Measurements from ENCODE around the gene ATP5ME.
"Not testable (repeated sequence)": the region's sequence is repeated elsewhere in the genome, so short reads cannot be mapped to it uniquely, and the experiment has no call there.

The ATP5ME gene

GRCh38 chr4:704971-705277 is 30.8 kb upstream of the ATP5ME start:
- DNase-seq, result no peak

GRCh38 chr4:704198-704891 is 30.3 kb upstream of the ATP5ME start:
- DNase-seq, result no peak

GRCh38 chr4:703336-704197 is 29.5 kb upstream of the ATP5ME start:
- DNase-seq, result no peak

- no peak for DNase-seq
Observed at GRCh38 chr4:702618-703048, 28.6 kb upstream of the ATP5ME start.

GRCh38 chr4:700587-701264 is 26.6 kb upstream of the ATP5ME start:
- DNase-seq, result no peak

GRCh38 chr4:699816-700580 is 25.9 kb upstream of the ATP5ME start:
- DNase-seq, result no peak

- DNase-seq, result not testable (repeated sequence)
Observed at GRCh38 chr4:694341-694940, 20.4 kb upstream of the ATP5ME start.

- DNase-seq, result no peak
Observed at GRCh38 chr4:692771-693554, 18.9 kb upstream of the ATP5ME start.

GRCh38 chr4:689723-690122 is 15.6 kb upstream of the ATP5ME start:
- no peak for DNase-seq

GRCh38 chr4:688854-689681 is 15.0 kb upstream of the ATP5ME start, which contains the start of gene SLC49A3:
Gene SLC49A3, minus strand, starts transcription at chr4:689151. Its CDS starts 24 bp downstream, at chr4:689127.
- DNase-seq, result no peak

GRCh38 chr4:687971-688853 is 14.1 kb upstream of the ATP5ME start:
- no peak for DNase-seq

- no peak for DNase-seq
Observed at GRCh38 chr4:687048-687970, 13.2 kb upstream of the ATP5ME start.

GRCh38 chr4:686413-687040 is 12.5 kb upstream of the ATP5ME start:
- DNase-seq, result no peak

- no peak for DNase-seq
Observed at GRCh38 chr4:685679-686412, 11.8 kb upstream of the ATP5ME start.

GRCh38 chr4:684623-685327 is 10.7 kb upstream of the ATP5ME start:
- DNase-seq, result no peak

- peak; percentile 44 for DNase-seq
Observed at GRCh38 chr4:683982-684622, 10.0 kb upstream of the ATP5ME start.

Data from stimulated activated CD4-positive, alpha-beta T cell treated with anti-CD3 and anti-CD28 coated beads, Interleukin-4, amount 100 ng/mL, for 24 hours (primary cell).